Effector memory CD8-positive, alpha-beta T cell (primary cell): ENCODE measurements around the gene SRSF1.
A peak's percentile ranks its signal among the peaks of the same experiment; 100 is the strongest.
"Not testable (repeated sequence)": the region's sequence is repeated elsewhere in the genome, so short reads cannot be mapped to it uniquely, and the experiment has no call there.

Experiments
- ATAC-seq: fragments of 150-1000 bp; cut with Tn5 transposase; replicated peaks from 2 replicates; pipeline ENCODE4 v1.10.0; 2021; ENCODE audit warnings: mild to moderate bottlenecking, moderate library complexity
- DNase-seq, 3 experiments: peaks; one replicate each; pipeline ENCODE4 v3.0.0; 2021
- H3K27ac Mint-ChIP-seq, 2 donors: one replicate each; pipeline ENCODE4 v1.8.0; 2022; ENCODE audit warnings: mild to moderate bottlenecking in 2 of 2, mixed read lengths in 2 of 2, moderate library complexity in 2 of 2
- H3K27me3 Mint-ChIP-seq, 2 donors: one replicate each; pipeline ENCODE4 v1.8.0; 2022; ENCODE audit warnings: mixed read lengths in 2 of 2
- H3K36me3 Mint-ChIP-seq: one replicate; pipeline ENCODE4 v1.8.0; 2022; ENCODE audit warnings: mild to moderate bottlenecking, moderate library complexity, mixed read lengths; ENCODE audit not compliant: insufficient read depth
- H3K4me1 Mint-ChIP-seq, 2 donors: one replicate each; pipeline ENCODE4 v1.8.0; 2022; ENCODE audit warnings: low read depth in 2 of 2, mixed read lengths in 2 of 2
- H3K4me3 Mint-ChIP-seq, 2 donors: one replicate each; pipeline ENCODE4 v1.8.0; 2022; ENCODE audit warnings: mild to moderate bottlenecking in 2 of 2, mixed read lengths in 2 of 2, moderate library complexity in 2 of 2
- H3K9me3 Mint-ChIP-seq, 2 donors: one replicate each; pipeline ENCODE4 v1.8.0; 2022; ENCODE audit warnings: mixed read lengths in 2 of 2

SRSF1 gene

DNA sequence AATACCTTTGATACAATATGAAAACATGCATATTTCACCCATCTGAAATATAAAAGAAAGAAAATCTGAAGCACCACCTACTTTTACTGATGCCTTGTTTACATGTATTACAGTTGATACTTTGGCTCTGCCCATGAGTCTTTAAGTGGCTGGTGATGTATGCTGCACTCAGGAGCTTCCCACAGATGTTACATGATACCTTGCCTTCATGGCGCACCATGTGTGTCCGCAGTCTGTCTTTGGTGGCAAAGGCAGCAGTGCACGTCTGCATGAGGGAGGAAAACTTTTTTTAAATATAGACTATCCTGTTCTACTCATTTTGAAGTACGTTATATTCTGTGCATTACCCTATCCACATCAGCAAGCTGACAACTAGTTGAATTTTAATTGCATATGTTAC lies 26.5 kb downstream of the SRSF1 start:
- Mint-ChIP-seq H3K4me3 (no peak overlapping the region), H3K36me3 (peaks cover 72% of the 10 kb centered on the region), H3K27me3 (no peaks in the 10 kb centered on the region), H3K27ac (no peak overlapping the region), H3K4me1 (peaks cover 55 to 61% of the 10 kb centered on the region in 2 donors), H3K9me3 (no peaks in the 10 kb centered on the region)
- ATAC-seq = no peak
- no peak for DNase-seq

DNA sequence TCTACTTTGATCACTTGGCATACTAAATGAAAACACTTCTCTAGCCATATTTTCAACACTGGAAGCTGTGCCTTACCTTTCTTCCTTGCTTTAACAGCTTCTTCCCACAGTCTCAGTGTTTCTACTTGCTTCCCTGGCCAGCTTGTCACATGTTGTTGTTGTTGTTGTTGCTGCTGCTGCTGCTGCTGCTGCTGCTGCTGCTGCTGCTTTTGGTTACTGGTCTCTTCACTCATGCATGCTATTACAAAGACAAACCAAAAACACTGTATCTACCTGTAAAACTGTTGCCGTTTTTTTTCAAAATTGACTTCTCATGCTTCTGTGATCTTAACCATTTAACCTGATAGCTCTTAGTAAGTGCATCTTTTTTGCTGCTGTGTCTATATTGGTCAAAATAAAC lies 28.0 kb downstream of the SRSF1 start:
- H3K4me3 Mint-ChIP-seq = no peak overlapping the region
- H3K36me3 Mint-ChIP-seq = peaks cover 83% of the 10 kb centered on the region
- no peaks in the 10 kb centered on the region for H3K9me3 Mint-ChIP-seq
- DNase-seq = no peak
- peaks cover 44 to 49% of the 10 kb centered on the region in 2 donors for H3K4me1 Mint-ChIP-seq
- no peak for ATAC-seq
- H3K27ac Mint-ChIP-seq = no peak overlapping the region
- H3K27me3 Mint-ChIP-seq = no peaks in the 10 kb centered on the region

DNA sequence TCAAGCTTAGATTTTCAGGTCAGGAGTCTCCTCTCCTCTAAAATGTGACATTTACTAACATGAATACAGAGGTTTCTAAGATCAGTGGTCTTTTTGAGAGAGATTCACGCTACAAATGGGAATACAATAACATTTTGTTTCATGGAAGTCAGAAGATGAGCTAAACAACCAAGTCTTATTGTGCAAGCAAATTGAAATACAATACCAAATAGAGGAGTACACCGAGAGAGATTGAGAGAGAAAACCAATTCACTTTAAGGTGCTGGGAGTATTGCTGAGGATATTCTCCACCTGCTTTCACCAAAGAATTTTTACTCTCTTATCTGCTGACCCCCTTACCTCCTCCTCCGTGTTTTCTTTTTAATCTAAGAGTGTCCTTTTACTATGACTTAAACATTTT lies 30.5 kb downstream of the SRSF1 start:
- H3K36me3 Mint-ChIP-seq = peaks cover 91% of the 10 kb centered on the region
- no peaks in the 10 kb centered on the region for H3K27me3 Mint-ChIP-seq
- ATAC-seq (no peak), DNase-seq (no peak)
- H3K27ac Mint-ChIP-seq = peak overlapping the region in 1 of 2 donors; percentile 72
- no peak overlapping the region for H3K4me3 Mint-ChIP-seq
- H3K9me3 Mint-ChIP-seq = no peaks in the 10 kb centered on the region
- H3K4me1 Mint-ChIP-seq = peaks cover 20 to 24% of the 10 kb centered on the region in 2 donors

DNA sequence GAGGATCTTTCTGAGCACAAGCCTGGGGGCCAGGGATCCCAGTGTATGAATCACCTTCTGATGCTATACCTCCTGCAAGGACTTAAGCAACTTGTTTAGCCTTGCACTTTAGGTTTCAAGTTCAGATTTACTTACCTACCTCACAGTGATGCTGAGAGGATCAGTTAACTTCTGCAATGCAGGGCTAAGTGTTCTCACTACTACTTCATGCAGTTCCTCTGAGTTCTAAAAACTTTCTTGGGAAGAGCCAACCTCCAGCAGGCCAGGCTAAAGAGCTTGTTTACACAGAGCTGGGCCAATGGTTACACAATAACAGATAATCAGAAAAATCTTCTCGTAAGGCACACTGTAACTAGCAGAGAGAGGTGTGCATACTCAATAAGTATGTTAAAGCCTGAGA lies 32.0 kb downstream of the SRSF1 start:
- Mint-ChIP-seq H3K36me3 (peaks cover 76% of the 10 kb centered on the region), H3K4me3 (no peak overlapping the region), H3K4me1 (peaks cover 12 to 14% of the 10 kb centered on the region in 2 donors), H3K27me3 (no peaks in the 10 kb centered on the region), H3K9me3 (no peaks in the 10 kb centered on the region), H3K27ac (no peak overlapping the region)
- ATAC-seq = no peak
- no peak for DNase-seq

DNA sequence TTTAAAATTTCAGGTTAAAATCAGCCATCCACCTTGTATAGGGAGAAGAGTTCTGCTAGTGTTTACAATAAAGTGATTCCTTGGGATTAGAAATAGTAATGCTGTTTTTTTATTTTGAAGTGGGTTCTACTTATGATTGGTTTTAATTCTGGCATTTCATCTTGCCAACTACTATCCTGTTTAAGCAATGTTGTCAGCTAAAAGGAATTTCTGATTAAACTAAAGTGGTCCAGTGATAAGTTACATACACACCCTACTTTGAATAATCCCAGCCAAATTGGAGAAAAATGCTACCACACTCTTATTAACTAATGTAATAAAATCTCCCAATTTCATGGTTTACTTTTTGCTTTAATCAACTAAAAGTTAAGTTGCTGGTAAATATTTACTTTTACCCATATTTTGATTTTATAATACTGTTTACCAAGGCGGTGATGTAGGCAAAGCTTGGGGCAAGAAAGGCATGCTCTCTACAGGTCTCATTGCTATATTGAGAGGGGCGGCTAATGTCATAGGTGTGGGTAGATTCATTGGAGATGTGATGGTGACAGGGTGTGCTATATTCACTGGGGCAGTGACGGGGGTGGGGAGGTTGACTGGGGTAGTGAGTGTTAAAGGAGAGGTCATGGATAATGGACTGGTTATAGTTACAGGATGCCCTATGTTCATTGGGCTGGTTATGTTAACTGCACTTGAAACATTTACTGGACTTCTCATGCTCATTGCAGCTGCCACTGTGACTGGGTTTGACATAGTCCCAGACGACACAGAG lies 32.8 kb downstream of the SRSF1 start:
- ATAC-seq, H3K9me3 Mint-ChIP-seq, H3K27me3 Mint-ChIP-seq, H3K27ac Mint-ChIP-seq, H3K4me3 Mint-ChIP-seq, DNase-seq: not testable (repeated sequence)
- Mint-ChIP-seq H3K36me3 (peaks cover 68% of the 10 kb centered on the region), H3K4me1 (peaks cover 12 to 13% of the 10 kb centered on the region in 2 donors)

DNA sequence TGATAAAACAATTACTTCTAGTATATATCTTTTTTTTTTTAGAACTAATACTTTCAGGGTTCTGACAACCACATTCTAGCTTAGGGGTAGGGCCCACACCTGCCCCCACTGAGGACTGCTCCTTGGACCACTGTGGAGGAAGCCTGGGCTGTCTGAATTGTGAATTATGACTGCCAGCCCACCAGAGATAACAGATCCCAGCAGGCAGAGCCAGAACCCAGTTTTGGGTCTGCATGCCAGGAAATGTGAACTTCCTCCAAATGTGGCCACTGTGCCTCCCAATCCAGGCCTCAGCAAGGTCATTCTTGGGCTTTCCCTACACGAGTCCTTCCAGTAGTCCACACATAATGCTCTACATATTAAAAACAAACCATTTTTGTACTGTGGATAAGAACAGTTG lies 34.9 kb downstream of the SRSF1 start:
- peaks cover 4 to 6% of the 10 kb centered on the region in 2 donors for H3K4me1 Mint-ChIP-seq
- peak overlapping the region in 1 of 2 donors; percentile 59 for H3K27ac Mint-ChIP-seq
- no peak for ATAC-seq
- no peaks in the 10 kb centered on the region for H3K9me3 Mint-ChIP-seq
- no peak overlapping the region for H3K4me3 Mint-ChIP-seq
- peaks cover 47% of the 10 kb centered on the region for H3K36me3 Mint-ChIP-seq
- DNase-seq = no peak
- peaks cover 0 to 5% of the 10 kb centered on the region in 2 donors for H3K27me3 Mint-ChIP-seq

DNA sequence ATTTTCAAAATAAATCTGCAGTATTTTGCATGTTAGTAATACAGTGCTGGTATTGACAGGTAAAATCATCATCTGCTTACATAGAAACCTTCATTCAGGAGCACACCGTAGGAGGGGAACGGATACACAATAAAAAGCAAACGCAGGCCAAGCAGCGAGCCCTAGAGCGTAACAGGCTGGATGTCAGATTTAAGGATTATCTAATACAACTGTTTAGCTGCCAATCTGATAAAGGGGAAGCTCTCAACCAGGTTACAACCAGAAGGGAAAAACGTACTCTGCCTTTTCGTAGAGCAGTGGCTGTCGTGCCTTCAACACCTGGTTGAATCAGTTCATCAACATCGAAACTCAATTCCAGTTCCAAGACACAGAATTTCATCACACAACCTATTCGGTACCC lies 35.5 kb downstream of the SRSF1 start:
- no peak for ATAC-seq
- H3K4me3 Mint-ChIP-seq = no peak overlapping the region
- H3K9me3 Mint-ChIP-seq = no peaks in the 10 kb centered on the region
- H3K36me3 Mint-ChIP-seq = peaks cover 41% of the 10 kb centered on the region
- H3K27me3 Mint-ChIP-seq = peaks cover 0 to 5% of the 10 kb centered on the region in 2 donors
- peaks cover 4 to 5% of the 10 kb centered on the region in 2 donors for H3K4me1 Mint-ChIP-seq
- DNase-seq = no peak
- H3K27ac Mint-ChIP-seq = no peak overlapping the region

DNA sequence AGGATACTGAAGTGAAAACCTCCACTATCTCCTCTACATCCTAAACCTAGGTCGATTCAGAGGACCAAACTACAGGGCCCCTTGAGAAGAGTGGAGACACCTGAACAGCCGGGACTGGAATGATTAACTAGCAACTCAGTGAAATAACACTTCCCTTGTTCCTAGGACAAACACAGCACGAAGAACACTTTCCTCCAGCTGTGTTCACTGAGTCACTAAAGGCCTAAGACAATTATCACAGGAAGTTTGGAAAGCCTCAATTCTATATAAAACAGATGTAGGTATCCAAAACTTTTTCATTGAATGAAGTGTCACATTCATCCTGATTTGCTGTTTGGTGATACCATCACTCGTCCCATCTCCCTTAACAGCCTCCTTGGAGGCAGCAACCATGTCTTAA lies 36.3 kb downstream of the SRSF1 start:
- Mint-ChIP-seq H3K4me3 (no peak overlapping the region), H3K36me3 (peaks cover 32% of the 10 kb centered on the region)

DNA sequence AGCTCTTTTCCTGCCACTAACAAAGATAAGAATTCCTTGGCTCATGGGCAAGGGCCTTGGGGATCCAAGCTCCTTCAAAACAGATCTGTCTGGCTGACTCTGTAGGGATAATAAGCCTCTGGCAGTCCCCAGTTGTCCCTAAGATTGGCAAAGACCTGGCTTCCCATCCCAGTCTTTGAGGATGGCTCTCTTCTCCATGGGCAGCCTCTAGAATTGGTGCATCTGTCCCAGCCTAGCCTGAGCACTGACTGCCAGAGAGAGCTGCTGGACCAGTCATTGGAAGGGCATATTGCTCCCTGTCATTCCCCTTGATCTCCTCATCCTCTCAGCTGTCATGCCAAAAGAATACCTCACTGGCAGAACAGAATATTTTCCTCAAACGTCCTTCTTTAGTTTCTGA lies 38.6 kb downstream of the SRSF1 start:
- Mint-ChIP-seq H3K9me3 (no peaks in the 10 kb centered on the region), H3K4me1 (no peaks in the 10 kb centered on the region), H3K36me3 (peaks cover 10% of the 10 kb centered on the region), H3K27ac (no peak overlapping the region), H3K27me3 (peaks cover 12 to 13% of the 10 kb centered on the region in 2 donors), H3K4me3 (no peak overlapping the region)
- DNase-seq (no peak), ATAC-seq (no peak)

More for the DNA sequence above, 36.3 kb downstream of the SRSF1 start:
- no peak for DNase-seq
- no peak for ATAC-seq
- Mint-ChIP-seq H3K27ac (no peak overlapping the region), H3K9me3 (no peaks in the 10 kb centered on the region), H3K27me3 (peaks cover 5% of the 10 kb centered on the region in 2 donors), H3K4me1 (peaks cover 2 to 4% of the 10 kb centered on the region in 2 donors)

DNA sequence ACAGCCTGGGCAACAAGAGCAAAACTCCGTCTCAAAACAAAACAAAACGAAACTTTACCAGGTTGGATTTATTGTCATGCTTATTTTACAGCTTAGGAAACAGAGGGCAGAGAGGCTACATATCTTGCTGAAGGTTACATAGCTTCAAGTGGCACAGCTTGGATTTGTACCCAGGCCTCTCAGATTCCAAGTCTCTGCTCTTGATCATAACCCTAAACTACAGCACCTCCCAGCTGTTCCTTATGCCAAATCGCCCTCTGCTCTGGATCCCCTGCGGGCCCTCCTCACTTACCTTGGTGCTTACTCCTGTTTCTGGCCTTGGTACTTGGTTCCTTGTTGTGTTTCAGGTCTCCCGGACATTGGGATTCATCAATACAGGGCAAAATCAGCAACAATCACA lies 40.2 kb downstream of the SRSF1 start:
- H3K27ac Mint-ChIP-seq = no peak overlapping the region
- no peaks in the 10 kb centered on the region for H3K36me3 Mint-ChIP-seq
- no peak overlapping the region for H3K4me3 Mint-ChIP-seq
- DNase-seq = no peak
- H3K4me1 Mint-ChIP-seq = no peaks in the 10 kb centered on the region
- no peak for ATAC-seq
- no peaks in the 10 kb centered on the region for H3K9me3 Mint-ChIP-seq
- H3K27me3 Mint-ChIP-seq = peaks cover 17 to 23% of the 10 kb centered on the region in 2 donors

DNA sequence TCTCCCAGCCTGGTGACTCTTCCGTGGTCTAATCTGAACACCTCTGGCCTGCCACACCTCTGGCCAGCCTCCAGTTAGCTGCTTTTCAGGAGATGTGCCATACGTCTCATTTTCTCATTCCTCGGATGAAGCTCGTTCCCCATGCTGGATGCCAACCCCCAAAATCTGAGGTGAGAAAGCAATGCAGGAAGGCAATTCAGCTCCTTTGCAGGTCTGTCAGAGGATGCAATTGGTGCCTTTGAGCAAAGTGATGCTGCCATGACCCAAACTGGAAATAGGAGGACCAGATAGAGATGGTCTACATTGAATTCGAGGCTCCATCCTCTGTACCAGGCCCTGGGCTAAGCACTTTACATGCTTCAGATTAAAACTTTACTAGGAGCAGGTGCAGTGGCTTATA lies 40.8 kb downstream of the SRSF1 start:
- Mint-ChIP-seq H3K36me3 (no peaks in the 10 kb centered on the region), H3K4me3 (no peak overlapping the region), H3K4me1 (no peaks in the 10 kb centered on the region), H3K27me3 (peaks cover 17 to 25% of the 10 kb centered on the region in 2 donors), H3K9me3 (no peaks in the 10 kb centered on the region), H3K27ac (no peak overlapping the region)
- ATAC-seq = no peak
- DNase-seq = no peak

DNA sequence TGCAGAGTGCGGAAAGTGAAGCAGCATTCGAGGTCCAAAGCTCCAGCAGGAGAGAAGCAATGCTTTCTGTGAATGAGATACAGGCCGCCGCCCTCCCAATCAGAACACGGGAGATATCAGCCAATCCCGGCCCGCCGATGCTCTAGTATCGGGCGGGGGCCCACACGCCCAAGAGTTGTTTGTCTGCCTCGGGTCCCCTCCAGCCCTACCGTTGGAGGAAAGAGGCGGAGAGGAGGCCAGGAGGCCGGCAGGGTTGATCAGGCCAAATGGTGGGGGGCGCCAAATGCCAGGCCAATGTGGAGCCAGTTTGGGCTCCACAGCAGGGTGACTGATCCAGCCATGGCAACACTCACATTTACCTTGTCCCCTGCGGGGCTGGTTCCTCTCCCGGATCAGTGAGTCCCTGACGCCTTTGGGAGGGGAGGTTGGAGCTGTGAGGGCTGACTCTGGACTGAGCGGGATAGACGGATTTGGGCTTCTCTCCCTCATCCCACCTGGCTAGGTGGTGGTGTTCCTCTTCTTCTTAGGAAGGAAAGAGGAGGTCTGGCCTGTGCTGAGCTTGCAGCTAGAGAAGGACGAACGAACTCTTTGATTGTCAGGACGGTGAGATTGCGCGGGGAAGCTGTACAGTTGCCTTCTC lies 41.4 kb downstream of the SRSF1 start:
- H3K36me3 Mint-ChIP-seq = no peaks in the 10 kb centered on the region
- DNase-seq = no peak
- no peak overlapping the region for H3K4me3 Mint-ChIP-seq
- no peaks in the 10 kb centered on the region for H3K9me3 Mint-ChIP-seq
- H3K27ac Mint-ChIP-seq = no peak overlapping the region
- H3K4me1 Mint-ChIP-seq = no peaks in the 10 kb centered on the region
- ATAC-seq = no peak
- H3K27me3 Mint-ChIP-seq = peaks cover 17 to 31% of the 10 kb centered on the region in 2 donors

DNA sequence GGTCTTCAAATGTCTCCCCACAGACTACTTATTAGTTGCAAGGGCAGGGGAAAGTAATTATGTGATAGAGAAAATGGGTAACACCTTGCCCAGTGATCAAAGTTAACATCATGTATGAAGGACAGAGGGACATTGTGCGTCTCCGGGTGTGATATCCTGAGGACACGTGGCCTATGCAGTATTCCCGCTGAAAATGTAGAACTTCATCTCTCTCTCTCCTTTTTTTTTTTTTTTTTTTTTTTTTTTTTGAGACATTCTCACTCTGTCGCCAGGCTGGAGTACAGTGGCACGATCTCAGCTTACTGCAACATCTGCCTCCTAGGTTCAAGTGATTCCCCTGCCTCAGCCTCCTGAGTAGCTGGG lies 43.9 kb downstream of the SRSF1 start:
- Mint-ChIP-seq H3K4me1 (no peaks in the 10 kb centered on the region), H3K27ac (no peak overlapping the region), H3K9me3 (no peaks in the 10 kb centered on the region), H3K27me3 (peaks cover 26 to 48% of the 10 kb centered on the region in 2 donors), H3K4me3 (no peak overlapping the region), H3K36me3 (no peaks in the 10 kb centered on the region)
- no peak for DNase-seq
- ATAC-seq = no peak
